Medulla oblongata (tissue), 1 donor: ENCODE measurements around the gene KRTAP5-6.
A peak's percentile ranks its signal among the peaks of the same experiment; 100 is the strongest.
"Not testable (repeated sequence)": the region's sequence is repeated elsewhere in the genome, so short reads cannot be mapped to it uniquely, and the experiment has no call there.

Experiments used
- DNase-seq: peaks from one replicate; pipeline ENCODE4 v3.0.0-alpha.2; 2015; ENCODE audit errors: extremely low spot score

KRTAP5-6 gene

GRCh38 chr11:1683904-1684572, 13.0 kb upstream of the KRTAP5-6 start:
- not testable (repeated sequence) for DNase-seq

- not testable (repeated sequence) for DNase-seq
These were observed 11.8 kb upstream of the KRTAP5-6 start for GRCh38 chr11:1684886-1685874.

- not testable (repeated sequence) for DNase-seq
These were observed 10.8 kb upstream of the KRTAP5-6 start for GRCh38 chr11:1686220-1686619.

- not testable (repeated sequence) for DNase-seq
These were observed 8.6 kb upstream of the KRTAP5-6 start for GRCh38 chr11:1688336-1688947.

- DNase-seq: not testable (repeated sequence)
These were observed 7.5 kb upstream of the KRTAP5-6 start for GRCh38 chr11:1689250-1690166.

- DNase-seq: no peak
These were observed 6.6 kb upstream of the KRTAP5-6 start for GRCh38 chr11:1690167-1691025.

- no peak for DNase-seq
These were observed 5.7 kb upstream of the KRTAP5-6 start for GRCh38 chr11:1691026-1691877.

- DNase-seq: no peak
These were observed 4.9 kb upstream of the KRTAP5-6 start for GRCh38 chr11:1691878-1692707.

- no peak for DNase-seq
These were observed 4.2 kb upstream of the KRTAP5-6 start for GRCh38 chr11:1692708-1693326.

GRCh38 chr11:1693327-1694063, 3.5 kb upstream of the KRTAP5-6 start:
- peak; percentile 81 for DNase-seq

- DNase-seq: peak; percentile 93
These were observed 2.7 kb upstream of the KRTAP5-6 start for GRCh38 chr11:1694064-1694845.

- no peak for DNase-seq
These were observed 2.0 kb upstream of the KRTAP5-6 start for GRCh38 chr11:1694846-1695547.

GRCh38 chr11:1695548-1696108, 1.4 kb upstream of the KRTAP5-6 start:
- DNase-seq: no peak

GRCh38 chr11:1699771-1700170, 2.8 kb downstream of the KRTAP5-6 start:
- no peak for DNase-seq

- no peak for DNase-seq
These were observed 4.3 kb downstream of the KRTAP5-6 start for GRCh38 chr11:1701091-1701807.
